Measurements from ENCODE around the gene EPHA2. TPM values are rescaled to one million over a fixed set of nuclear protein-coding genes. Genes with fewer than 3 reads are reported as not detected.

EPHA2 gene
- total and polyA plus RNA-seq, 2 donors (not counting 3 experiments of a cell fraction or from before 2014, with no cell fraction given) = 141 to 147 TPM

- DNase-seq (ENCODE audit: low read depth, low spot score) = peak; percentile 21
- intact Hi-C loops (cut with micrococcal nuclease) (loop anchor here (5.0 to 10.0 kb wide), 2 partner anchors 148 to 240 kb away; partner anchors contain the start of genes FBXO42 and NECAP2), dilution Hi-C loops (cut with MboI; ENCODE audit: extremely low pct_ligation_motif_present, low sequenced_read_pairs) (no loop called here)
- Histone ChIP-seq H2AFZ (ENCODE audit: low read depth, low read length) (no peak overlapping the region), H3K9me3 (replicated peaks; ENCODE audit: control insufficient read depth, insufficient read depth, low read length) (no peaks in the 10 kb centered on the region), H3K27ac (ENCODE audit: insufficient read depth, low read depth, low read length) (no peak overlapping the region), H3K79me2 (ENCODE audit: control insufficient read depth, insufficient read depth, low read length) (no peaks in the 10 kb centered on the region), H4K20me1 (replicated peaks; ENCODE audit: control insufficient read depth, extremely low read depth, insufficient read depth, low read length) (no peaks in the 10 kb centered on the region), H3K4me1 (ENCODE audit: control insufficient read depth, extremely low read depth, insufficient read depth, low read length) (peaks cover 9% of the 10 kb centered on the region), H3K36me3 (ENCODE audit: control insufficient read depth in 2 of 2, extremely low read depth in 1 of 2, insufficient read depth in 2 of 2, low read length in 2 of 2) (no peaks in the 10 kb centered on the region), H3K9me1 (replicated peaks; ENCODE audit: control insufficient read depth, extremely low read depth, insufficient read depth, low read length) (no peaks in the 10 kb centered on the region), H3K4me3 (replicated peaks in 1 of 3; ENCODE audit: insufficient read depth in 1 of 3, low read depth in 1 of 3, low read length in 3 of 3) (no peak overlapping the region), H3K9ac (replicated peaks; ENCODE audit: extremely low read depth, insufficient read depth, low read length) (no peak overlapping the region), H3K4me2 (ENCODE audit: insufficient read depth, low read length) (no peak overlapping the region), H3K27me3 (ENCODE audit: control insufficient read depth in 2 of 2, insufficient read depth in 2 of 2, low read length in 2 of 2) (no peaks in the 10 kb centered on the region)
- no TSS peak for BruUV-seq (replicated peaks)
- FAIRE-seq = no peak
- POLR2A ChIA-PET = interaction anchor here (0.8 kb wide), 1 partner anchor 11 kb away, joined by 3 read pairs; no protein-coding TSS in a partner anchor
- CTCF ChIA-PET = interaction anchor here (0.5 to 3.5 kb wide), 10 partner anchors 11 to 416 kb away, joined by 3 to 29 read pairs (median 4); partner anchors contain the start of gene FAM131C
- TF ChIP-seq EZH2 (IDR thresholded peaks at IDR 0.05; ENCODE audit: borderline replicate concordance, low read depth, low read length, severe bottlenecking) = no peak
- TF ChIP-seq, protein P1, sequence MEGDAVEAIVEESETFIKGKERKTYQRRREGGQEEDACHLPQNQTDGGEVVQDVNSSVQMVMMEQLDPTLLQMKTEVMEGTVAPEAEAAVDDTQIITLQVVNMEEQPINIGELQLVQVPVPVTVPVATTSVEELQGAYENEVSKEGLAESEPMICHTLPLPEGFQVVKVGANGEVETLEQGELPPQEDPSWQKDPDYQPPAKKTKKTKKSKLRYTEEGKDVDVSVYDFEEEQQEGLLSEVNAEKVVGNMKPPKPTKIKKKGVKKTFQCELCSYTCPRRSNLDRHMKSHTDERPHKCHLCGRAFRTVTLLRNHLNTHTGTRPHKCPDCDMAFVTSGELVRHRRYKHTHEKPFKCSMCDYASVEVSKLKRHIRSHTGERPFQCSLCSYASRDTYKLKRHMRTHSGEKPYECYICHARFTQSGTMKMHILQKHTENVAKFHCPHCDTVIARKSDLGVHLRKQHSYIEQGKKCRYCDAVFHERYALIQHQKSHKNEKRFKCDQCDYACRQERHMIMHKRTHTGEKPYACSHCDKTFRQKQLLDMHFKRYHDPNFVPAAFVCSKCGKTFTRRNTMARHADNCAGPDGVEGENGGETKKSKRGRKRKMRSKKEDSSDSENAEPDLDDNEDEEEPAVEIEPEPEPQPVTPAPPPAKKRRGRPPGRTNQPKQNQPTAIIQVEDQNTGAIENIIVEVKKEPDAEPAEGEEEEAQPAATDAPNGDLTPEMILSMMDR (IDR thresholded peaks at IDR 0.05; ENCODE audit: extremely low read depth in 1 of 2, insufficient read depth in 1 of 2, low read depth in 1 of 2, low read length in 2 of 2) = peak; percentile 27 to 57
Observed at GRCh38 chr1:16204634-16205333, 48.9 kb upstream of the EPHA2 start.

- Histone ChIP-seq H3K4me1 (ENCODE audit: control insufficient read depth, extremely low read depth, insufficient read depth, low read length) (peaks cover 9% of the 10 kb centered on the region), H4K20me1 (replicated peaks; ENCODE audit: control insufficient read depth, extremely low read depth, insufficient read depth, low read length) (no peaks in the 10 kb centered on the region), H3K9ac (replicated peaks; ENCODE audit: extremely low read depth, insufficient read depth, low read length) (no peak overlapping the region), H3K4me3 (replicated peaks in 1 of 3; ENCODE audit: insufficient read depth in 1 of 3, low read depth in 1 of 3, low read length in 3 of 3) (no peak overlapping the region), H3K79me2 (ENCODE audit: control insufficient read depth, insufficient read depth, low read length) (no peaks in the 10 kb centered on the region), H3K9me1 (replicated peaks; ENCODE audit: control insufficient read depth, extremely low read depth, insufficient read depth, low read length) (no peaks in the 10 kb centered on the region), H3K36me3 (ENCODE audit: control insufficient read depth in 2 of 2, extremely low read depth in 1 of 2, insufficient read depth in 2 of 2, low read length in 2 of 2) (no peaks in the 10 kb centered on the region), H3K27me3 (ENCODE audit: control insufficient read depth in 2 of 2, insufficient read depth in 2 of 2, low read length in 2 of 2) (no peaks in the 10 kb centered on the region), H3K4me2 (ENCODE audit: insufficient read depth, low read length) (no peak overlapping the region), H3K9me3 (replicated peaks; ENCODE audit: control insufficient read depth, insufficient read depth, low read length) (no peaks in the 10 kb centered on the region), H3K27ac (ENCODE audit: insufficient read depth, low read depth, low read length) (no peak overlapping the region), H2AFZ (ENCODE audit: low read depth, low read length) (no peak overlapping the region)
- BruUV-seq (replicated peaks) = no TSS peak
- intact Hi-C loops (cut with micrococcal nuclease) = loop anchor here (10.0 kb wide), 1 partner anchor 241 kb away; the partner anchor contains the start of gene NECAP2
- DNase-seq (ENCODE audit: low read depth, low spot score) (no peak), FAIRE-seq (no peak)
- dilution Hi-C loops (cut with MboI; ENCODE audit: extremely low pct_ligation_motif_present, low sequenced_read_pairs) = no loop called here
- POLR2A ChIA-PET = interaction anchor here (0.8 kb wide), 1 partner anchor 12 kb away, joined by 3 read pairs; no protein-coding TSS in a partner anchor
- TF ChIP-seq POLR2A (IDR thresholded peaks at IDR 0.05; ENCODE audit: low read depth, low read length) = no peak
- no peak for TF ChIP-seq MYC (IDR thresholded peaks at IDR 0.05; ENCODE audit: low read depth, low read length)
- TF ChIP-seq, protein P1 (IDR thresholded peaks at IDR 0.05; ENCODE audit: extremely low read depth in 1 of 2, insufficient read depth in 1 of 2, low read depth in 1 of 2, low read length in 2 of 2) = no peak
- no peak for TF ChIP-seq FOS (IDR thresholded peaks at IDR 0.05; ENCODE audit: borderline replicate concordance, insufficient read depth, low read length)
- TF ChIP-seq EZH2 (IDR thresholded peaks at IDR 0.05; ENCODE audit: borderline replicate concordance, low read depth, low read length, severe bottlenecking) = no peak
- TF ChIP-seq POLR2AphosphoS5 (IDR thresholded peaks at IDR 0.05; ENCODE audit: insufficient read depth, low read depth, low read length) = no peak
- no peak for TF ChIP-seq MAX (IDR thresholded peaks at IDR 0.05; ENCODE audit: insufficient read depth, insufficient read length)
- TF ChIP-seq GATA2 (IDR thresholded peaks at IDR 0.05; ENCODE audit: insufficient read depth, insufficient read length, low read depth, low read length) = no peak
- CTCF ChIA-PET = interaction anchor here (1.0 to 3.5 kb wide), 6 partner anchors 10 to 159 kb away, joined by 3 to 29 read pairs (median 7); partner anchors contain the start of gene FAM131C
Observed at GRCh38 chr1:16204216-16204615, 48.3 kb upstream of the EPHA2 start.

Data from endothelial cell of umbilical vein (primary cell).